ENCODE data around the gene FAM20A. TPM values are rescaled to one million over a fixed set of nuclear protein-coding genes. Genes with fewer than 3 reads are reported as not detected.

The FAM20A gene
- total and polyA plus RNA-seq, 2 donors (not counting 1 experiment from before 2014, with no cell fraction given), result not detected

- Histone ChIP-seq H4K20me1 (ENCODE audit: control insufficient read depth, insufficient read depth, low read length, poor library complexity, severe bottlenecking) (no peaks in the 10 kb centered on the region), H2AFZ (ENCODE audit: insufficient read depth, low read depth, low read length, poor library complexity, severe bottlenecking) (no peak overlapping the region), H3K79me2 (ENCODE audit: control insufficient read depth, insufficient read depth, low read length) (no peaks in the 10 kb centered on the region), H3K27ac (ENCODE audit: low read length in 2 of 2) (no peak overlapping the region), H3K4me1 (ENCODE audit: control insufficient read depth in 2 of 2, insufficient read depth in 2 of 2, low read length in 2 of 2) (no peaks in the 10 kb centered on the region), H3K9me3 (ENCODE audit: control extremely low read depth in 1 of 3, control insufficient read depth in 2 of 3, insufficient read depth in 1 of 3, low read length in 2 of 3) (peaks cover 0 to 1% (median 0%) of the 10 kb centered on the region in 3 donors), H3K4me2 (replicated peaks; ENCODE audit: low read depth, low read length, poor library complexity, severe bottlenecking) (no peak overlapping the region), H3K36me3 (replicated peaks in 1 of 2; ENCODE audit: control extremely low read depth in 1 of 2, control insufficient read depth in 1 of 2, extremely low read depth in 1 of 2, insufficient read depth in 2 of 2, low read length in 1 of 2) (no peaks in the 10 kb centered on the region), H3K27me3 (replicated peaks in 1 of 4; ENCODE audit: control extremely low read depth in 1 of 4, control insufficient read depth in 3 of 4, insufficient read depth in 4 of 4, low read length in 3 of 4) (peaks cover 0 to 3% (median 0%) of the 10 kb centered on the region in 4 experiments), H3K4me3 (ENCODE audit: control extremely low read depth in 1 of 5, extremely low read depth in 1 of 5, insufficient read depth in 1 of 5, low read depth in 2 of 5, low read length in 4 of 5) (no peak overlapping the region), H3K9ac (ENCODE audit: low read length) (no peak overlapping the region)
- Mint-ChIP-seq H3K9me3 (ENCODE audit: insufficient read depth) (peaks cover 2% of the 10 kb centered on the region), H3K27ac (no peak overlapping the region), H3K27me3 (peaks cover 37% of the 10 kb centered on the region), H3K4me1 (no peaks in the 10 kb centered on the region), H3K4me3 (no peak overlapping the region)
- ChIA-PET POLR2A (no interaction called here), CTCF (no interaction called here)
- intact Hi-C loops (cut with micrococcal nuclease), result no loop called here
- ATAC-seq (ENCODE audit: low read depth) (no peak), DNase-seq (no peak)
- TF ChIP-seq CTCF (IDR thresholded peaks at IDR 0.05) (no peak), EZH2 (IDR thresholded peaks at IDR 0.05; ENCODE audit: borderline replicate concordance, insufficient read depth, low read depth, low read length, poor library complexity, severe bottlenecking) (no peak)
Measured at GRCh38 chr17:68622423-68622822, 21.3 kb upstream of the FAM20A start.

- Histone ChIP-seq H3K4me2 (replicated peaks; ENCODE audit: low read depth, low read length, poor library complexity, severe bottlenecking) (no peak overlapping the region), H3K79me2 (ENCODE audit: control insufficient read depth, insufficient read depth, low read length) (no peaks in the 10 kb centered on the region), H3K27ac (ENCODE audit: low read length in 2 of 2) (no peak overlapping the region), H3K36me3 (replicated peaks in 1 of 2; ENCODE audit: control extremely low read depth in 1 of 2, control insufficient read depth in 1 of 2, extremely low read depth in 1 of 2, insufficient read depth in 2 of 2, low read length in 1 of 2) (no peaks in the 10 kb centered on the region), H3K9ac (ENCODE audit: low read length) (no peak overlapping the region), H2AFZ (ENCODE audit: insufficient read depth, low read depth, low read length, poor library complexity, severe bottlenecking) (no peak overlapping the region), H3K4me1 (ENCODE audit: control insufficient read depth in 2 of 2, insufficient read depth in 2 of 2, low read length in 2 of 2) (no peaks in the 10 kb centered on the region), H3K27me3 (replicated peaks in 1 of 4; ENCODE audit: control extremely low read depth in 1 of 4, control insufficient read depth in 3 of 4, insufficient read depth in 4 of 4, low read length in 3 of 4) (peaks cover 0 to 3% (median 0%) of the 10 kb centered on the region in 4 experiments), H4K20me1 (ENCODE audit: control insufficient read depth, insufficient read depth, low read length, poor library complexity, severe bottlenecking) (no peaks in the 10 kb centered on the region), H3K4me3 (ENCODE audit: control extremely low read depth in 1 of 5, extremely low read depth in 1 of 5, insufficient read depth in 1 of 5, low read depth in 2 of 5, low read length in 4 of 5) (no peak overlapping the region), H3K9me3 (ENCODE audit: control extremely low read depth in 1 of 3, control insufficient read depth in 2 of 3, insufficient read depth in 1 of 3, low read length in 2 of 3) (peaks cover 0 to 1% (median 0%) of the 10 kb centered on the region in 3 donors)
- peaks cover 38% of the 10 kb centered on the region for H3K27me3 Mint-ChIP-seq
- no peak overlapping the region for H3K4me3 Mint-ChIP-seq
- POLR2A ChIA-PET, result no interaction called here
- H3K4me1 Mint-ChIP-seq, result no peaks in the 10 kb centered on the region
- ATAC-seq (ENCODE audit: low read depth) (no peak), DNase-seq (no peak)
- H3K27ac Mint-ChIP-seq, result no peak overlapping the region
- H3K9me3 Mint-ChIP-seq (ENCODE audit: insufficient read depth), result peaks cover 2% of the 10 kb centered on the region
- CTCF ChIA-PET, result no interaction called here
- WGBS (ENCODE audit: insufficient coverage), result no CpG with 5 or more reads among the region's 2 CpGs
- TF ChIP-seq CTCF (IDR thresholded peaks at IDR 0.05), result no peak
- intact Hi-C loops (cut with micrococcal nuclease), result no loop called here
Measured at GRCh38 chr17:68621065-68621464, 19.9 kb upstream of the FAM20A start.

All from B cell (primary cell).